Upper lobe of left lung (tissue), 6 donors: ENCODE measurements around the gene SLC41A3. TPM values are rescaled to one million over a fixed set of nuclear protein-coding genes. Genes with fewer than 3 reads are reported as not detected.
"Not testable (repeated sequence)": the region's sequence is repeated elsewhere in the genome, so short reads cannot be mapped to it uniquely, and the experiment has no call there.

Experiments
- ATAC-seq, 2 donors: fragments of 200-7000 bp; cut with Tn5 transposase; one replicate each; pipeline ENCODE4 v1.9.1; 2022; ENCODE audit warnings: mild to moderate bottlenecking in 2 of 2, moderate library complexity in 2 of 2; ENCODE audit not compliant: low FRiP score in 2 of 2
- DNase-seq, 2 donors: peaks; one replicate each; pipeline ENCODE4 v3.0.0-alpha.2; 2019 to 2020
- H3K27ac ChIP-seq, 4 donors: fragments of 200-600 bp; sonication (generic); one replicate each; pipeline ENCODE4 v1.5.1; 2016 to 2019
- H3K27me3 ChIP-seq, 4 donors: fragments of 200-600 bp; sonication (generic); one replicate each; pipeline ENCODE4 v1.5.1; 2017 to 2019
- H3K36me3 ChIP-seq, 4 donors: fragments of 200-600 bp; sonication (generic); one replicate each; pipeline ENCODE4 v1.5.1; 2016 to 2019
- H3K4me1 ChIP-seq, 4 donors: fragments of 200-600 bp; sonication (generic); one replicate each; pipeline ENCODE4 v1.5.1; 2018 to 2019
- H3K4me3 ChIP-seq, 4 donors: fragments of 200-600 bp; sonication (generic); one replicate each; pipeline ENCODE4 v1.5.1; 2017 to 2019; ENCODE audit warnings: mild to moderate bottlenecking in 2 of 4, moderate library complexity in 1 of 4
- H3K9me3 ChIP-seq, 4 donors: fragments of 200-600 bp; sonication (generic); one replicate each; pipeline ENCODE4 v1.5.1; 2018 to 2019
- EP300 ChIP-seq, 4 donors: sonication (generic); formaldehyde crosslinking; IDR thresholded peaks; one replicate each; pipeline ENCODE4 v1.5.1; 2017; ENCODE audit warnings: antibody characterized with exemption in 4 of 4, control low read depth in 2 of 4
- POLR2A ChIP-seq, 4 donors: fragments of 450-650 bp; IDR thresholded peaks; one replicate each; pipeline ENCODE4 v1.5.1; 2016 to 2017; ENCODE audit warnings: antibody characterized with exemption in 4 of 4, mild to moderate bottlenecking in 2 of 4
- POLR2AphosphoS5 ChIP-seq, 2 donors: sonication (generic); formaldehyde crosslinking; IDR thresholded peaks; one replicate each; pipeline ENCODE4 v1.5.1; 2017; ENCODE audit warnings: antibody characterized with exemption in 2 of 2
- WGBS, 2 donors: methylation state at CpG; one replicate each; pipeline ENCODE4 v1.1.5; 2017 to 2018; 5-methylcytosine and 5-hydroxymethylcytosine counted together
- total RNA-seq, 6 donors: library from RNA; depleted of rRNA in 4 of 6; stranded (reverse); fragments of >200 nt in 4 of 6; gene quantifications; one replicate each; pipeline versions ENCODE4 v1.1.0 to v1.2.1, GENCODE V29; 2016 to 2021
- TF ChIP-seq, protein P1 (sequence below), 6 experiments: fragments of 450-650 bp in 4 of 6; fragments of 200-600 bp in 2 of 6; sonication (generic) in 2 of 6; IDR thresholded peaks; one replicate each; pipeline ENCODE4 v1.5.1; 2016 to 2019; ENCODE audit warnings: antibody characterized with exemption in 6 of 6
- donor health status: DM: no; HTN: no; CAD: no; lungs with moderate emphysema.
- donor health status: DM: no; HTN: yes; CAD: no; lungs with severe emphysema.

Gene SLC41A3
- total RNA-seq, 6 donors from 2014 or later: 17.1 to 40.1 (median 32.3) TPM

- Histone ChIP-seq H3K4me3 (no peak overlapping the region), H3K4me1 (peaks cover 3 to 4% (median 3%) of the 10 kb centered on the region in 4 donors), H3K27ac (no peak overlapping the region), H3K27me3 (peaks cover 0 to 5% (median 0%) of the 10 kb centered on the region in 4 donors), H3K36me3 (no peaks in the 10 kb centered on the region), H3K9me3 (no peaks in the 10 kb centered on the region)
- no peak for TF ChIP-seq EP300 (IDR thresholded peaks at IDR 0.05)
- TF ChIP-seq, protein P1, sequence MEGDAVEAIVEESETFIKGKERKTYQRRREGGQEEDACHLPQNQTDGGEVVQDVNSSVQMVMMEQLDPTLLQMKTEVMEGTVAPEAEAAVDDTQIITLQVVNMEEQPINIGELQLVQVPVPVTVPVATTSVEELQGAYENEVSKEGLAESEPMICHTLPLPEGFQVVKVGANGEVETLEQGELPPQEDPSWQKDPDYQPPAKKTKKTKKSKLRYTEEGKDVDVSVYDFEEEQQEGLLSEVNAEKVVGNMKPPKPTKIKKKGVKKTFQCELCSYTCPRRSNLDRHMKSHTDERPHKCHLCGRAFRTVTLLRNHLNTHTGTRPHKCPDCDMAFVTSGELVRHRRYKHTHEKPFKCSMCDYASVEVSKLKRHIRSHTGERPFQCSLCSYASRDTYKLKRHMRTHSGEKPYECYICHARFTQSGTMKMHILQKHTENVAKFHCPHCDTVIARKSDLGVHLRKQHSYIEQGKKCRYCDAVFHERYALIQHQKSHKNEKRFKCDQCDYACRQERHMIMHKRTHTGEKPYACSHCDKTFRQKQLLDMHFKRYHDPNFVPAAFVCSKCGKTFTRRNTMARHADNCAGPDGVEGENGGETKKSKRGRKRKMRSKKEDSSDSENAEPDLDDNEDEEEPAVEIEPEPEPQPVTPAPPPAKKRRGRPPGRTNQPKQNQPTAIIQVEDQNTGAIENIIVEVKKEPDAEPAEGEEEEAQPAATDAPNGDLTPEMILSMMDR (IDR thresholded peaks at IDR 0.05): no peak
- TF ChIP-seq POLR2AphosphoS5 (IDR thresholded peaks at IDR 0.05): no peak
- TF ChIP-seq POLR2A (IDR thresholded peaks at IDR 0.05): no peak
- no peak for DNase-seq
- ATAC-seq: no peak
Observed at GRCh38 chr3:125967156-125967555, 116.8 kb downstream of the SLC41A3 start.

DNA sequence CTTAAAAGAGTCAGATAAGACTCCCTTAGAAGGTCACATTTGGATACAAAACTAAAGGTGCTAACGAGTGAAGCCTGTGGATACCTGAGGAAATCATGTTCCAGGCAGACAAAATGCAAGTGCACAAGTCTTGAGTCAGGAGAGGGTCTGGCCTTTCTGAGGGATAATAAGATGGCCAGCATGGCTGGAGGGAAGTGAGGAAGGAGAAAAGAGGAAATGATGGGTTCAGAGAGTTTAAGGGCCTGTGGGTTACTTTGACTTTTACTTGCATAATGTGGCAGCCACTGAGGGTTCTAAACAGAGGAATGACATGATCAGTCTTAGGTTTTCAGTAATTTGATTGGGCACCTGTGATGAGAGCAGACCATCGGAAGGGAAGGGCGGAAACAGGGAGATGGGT lies 118.4 kb downstream of the SLC41A3 start:
- Histone ChIP-seq H3K27ac (no peak overlapping the region), H3K9me3 (no peaks in the 10 kb centered on the region), H3K36me3 (no peaks in the 10 kb centered on the region), H3K4me1 (no peaks in the 10 kb centered on the region), H3K4me3 (no peak overlapping the region), H3K27me3 (no peaks in the 10 kb centered on the region)
- WGBS, 2 donors: 90 to 94% methylated on average over 3 of the region's 3 CpGs
- no peak for TF ChIP-seq POLR2A (IDR thresholded peaks at IDR 0.05)
- TF ChIP-seq EP300 (IDR thresholded peaks at IDR 0.05): no peak
- no peak for DNase-seq
- ATAC-seq: no peak

DNA sequence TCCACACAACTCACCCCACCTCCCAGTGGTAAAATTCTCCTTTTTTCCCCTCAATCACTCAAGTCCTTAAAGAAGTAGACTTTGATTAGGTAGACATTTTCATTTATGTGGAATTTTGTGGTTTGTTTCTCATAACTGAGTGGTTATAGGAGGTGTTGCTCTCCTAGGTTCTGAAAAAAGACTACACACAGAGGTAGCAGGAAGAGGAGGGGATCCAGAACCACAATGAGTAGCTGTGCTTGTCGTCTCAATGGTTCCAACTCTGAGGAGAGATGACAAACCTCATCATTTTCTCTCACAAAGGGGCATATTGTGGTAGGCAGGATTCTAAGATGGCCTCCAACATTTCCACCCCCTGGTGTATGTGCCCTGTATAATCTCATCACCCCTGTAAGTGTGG lies 120.1 kb downstream of the SLC41A3 start:
- H3K4me3 ChIP-seq, H3K27ac ChIP-seq, ATAC-seq, H3K27me3 ChIP-seq, H3K36me3 ChIP-seq, H3K9me3 ChIP-seq, H3K4me1 ChIP-seq, DNase-seq: not testable (repeated sequence)
- WGBS, 2 donors: 80 to 87% methylated on average over 1 of the region's 1 CpG

GRCh38 chr3:125961289-125961589 lies 122.7 kb downstream of the SLC41A3 start:
- 83 to 93% methylated on average over 6 of the region's 6 CpGs for WGBS, 2 donors
- TF ChIP-seq POLR2A (IDR thresholded peaks at IDR 0.05) (no peak), POLR2AphosphoS5 (IDR thresholded peaks at IDR 0.05) (no peak), EP300 (IDR thresholded peaks at IDR 0.05) (no peak)
- TF ChIP-seq, protein P1 (IDR thresholded peaks at IDR 0.05): no peak
- no peaks in the 10 kb centered on the region for H3K9me3 ChIP-seq
- peaks cover 0 to 7% (median 0%) of the 10 kb centered on the region in 4 donors for H3K4me1 ChIP-seq
- H3K36me3 ChIP-seq: no peaks in the 10 kb centered on the region
- H3K27me3 ChIP-seq: peaks cover 0 to 12% (median 1%) of the 10 kb centered on the region in 4 donors
- H3K4me3 ChIP-seq: no peak overlapping the region
- ATAC-seq (no peak), DNase-seq (peak in 1 of 2 donors; percentile 27)
- no peak overlapping the region for H3K27ac ChIP-seq

DNA sequence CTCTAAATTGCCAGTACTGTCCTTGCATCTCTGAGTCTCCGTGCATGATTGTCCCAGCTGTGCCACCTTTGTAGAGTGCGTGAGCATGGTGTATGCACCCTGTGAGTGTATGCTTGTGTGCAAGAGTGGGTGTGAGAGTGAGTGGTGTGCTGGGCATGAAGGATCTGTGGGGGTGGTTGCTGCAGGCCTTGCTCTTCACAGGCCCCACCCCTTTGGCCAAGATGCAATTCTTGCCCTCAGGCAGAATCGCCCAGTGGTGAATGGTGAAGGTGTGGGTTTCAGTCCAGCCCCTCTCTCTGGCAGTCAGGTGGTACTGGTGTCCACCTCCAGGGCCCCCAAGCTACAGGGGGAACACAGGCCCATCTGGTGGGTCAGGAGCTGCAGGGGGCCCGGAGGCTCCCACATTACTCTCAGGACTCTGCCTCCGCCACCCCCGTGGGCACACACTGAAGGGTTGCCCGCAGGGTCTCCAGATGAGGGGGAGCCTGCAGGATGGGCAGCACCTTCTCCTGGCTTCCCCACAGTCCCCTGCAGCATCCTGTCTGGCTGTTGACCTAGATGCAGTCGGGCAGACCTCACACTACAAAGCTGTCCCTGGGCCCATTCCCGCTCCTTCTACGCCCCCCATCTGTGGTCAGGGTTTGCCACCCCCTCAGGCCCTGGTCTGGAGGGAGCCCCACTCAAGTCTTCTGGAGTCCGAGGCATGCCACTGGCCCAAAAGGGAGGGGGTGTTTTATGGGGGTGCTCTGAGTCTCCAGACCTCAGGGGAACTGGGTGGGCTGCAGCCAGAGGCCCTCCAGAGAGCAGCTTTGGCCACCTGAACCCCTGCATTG lies 123.3 kb downstream of the SLC41A3 start:
- ATAC-seq (no peak), DNase-seq (peak in 1 of 2 donors; percentile 23)
- Histone ChIP-seq H3K27me3 (peaks cover 0 to 12% (median 1%) of the 10 kb centered on the region in 4 donors), H3K4me1 (peaks cover 0 to 7% (median 0%) of the 10 kb centered on the region in 4 donors), H3K9me3 (no peaks in the 10 kb centered on the region), H3K4me3 (no peak overlapping the region), H3K36me3 (no peaks in the 10 kb centered on the region), H3K27ac (no peak overlapping the region)
- 81 to 92% methylated on average over 5 to 11 of the region's 11 CpGs for WGBS, 2 donors
- no peak for TF ChIP-seq POLR2AphosphoS5 (IDR thresholded peaks at IDR 0.05)
- no peak for TF ChIP-seq EP300 (IDR thresholded peaks at IDR 0.05)
- TF ChIP-seq, protein P1 (IDR thresholded peaks at IDR 0.05): no peak
- TF ChIP-seq POLR2A (IDR thresholded peaks at IDR 0.05): no peak

DNA sequence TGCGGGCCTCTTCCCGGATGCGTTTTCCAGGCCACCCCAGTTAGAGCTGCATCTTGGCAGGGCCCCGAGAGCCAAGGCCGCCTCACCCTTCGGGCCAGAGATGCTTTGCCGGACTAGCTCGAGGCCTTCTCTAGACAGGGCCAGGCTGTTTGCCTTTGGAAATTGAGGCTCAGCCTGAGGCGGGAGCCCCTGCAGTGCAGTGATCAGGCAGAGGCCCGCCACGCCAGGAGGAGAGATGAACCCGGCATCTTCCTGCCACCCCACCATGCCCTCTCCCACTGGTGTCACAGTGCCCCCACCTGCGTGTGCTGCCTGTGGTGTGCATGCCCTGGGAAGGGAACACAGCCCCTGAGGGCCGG lies 123.9 kb downstream of the SLC41A3 start:
- no peaks in the 10 kb centered on the region for H3K9me3 ChIP-seq
- H3K4me1 ChIP-seq: peaks cover 0 to 7% (median 0%) of the 10 kb centered on the region in 4 donors
- DNase-seq (peak in 1 of 2 donors; percentile 50), ATAC-seq (no peak)
- H3K27ac ChIP-seq: no peak overlapping the region
- H3K4me3 ChIP-seq: no peak overlapping the region
- TF ChIP-seq EP300 (IDR thresholded peaks at IDR 0.05): no peak
- TF ChIP-seq, protein P1 (IDR thresholded peaks at IDR 0.05): no peak
- H3K27me3 ChIP-seq: peaks cover 0 to 12% (median 1%) of the 10 kb centered on the region in 4 donors
- 94 to 100% methylated on average over 5 to 14 of the region's 14 CpGs for WGBS, 2 donors
- H3K36me3 ChIP-seq: no peaks in the 10 kb centered on the region
